ENCODE results near the gene NPIPB5. TPM values are rescaled to one million over a fixed set of nuclear protein-coding genes. Genes with fewer than 3 reads are reported as not detected.
"Not testable (repeated sequence)": the region's sequence is repeated elsewhere in the genome, so short reads cannot be mapped to it uniquely, and the experiment has no call there.

Gene NPIPB5
- total RNA-seq (100 to 1,000 TPM; 154 to 180 TPM), polyA plus RNA-seq (10 to 100 TPM in 1 of 2 donors, 1 to 10 TPM in 1; 6.4 to 48.3 TPM)

GRCh38 chr16:22510591-22510990, at the start of gene NPIPB5:
Gene NPIPB5, plus strand, starts transcription at chr16:22510891. Its CDS starts 2,911 bp downstream, at chr16:22513802.
- H3K27me3 ChIP-seq (ENCODE audit: control insufficient read depth in 4 of 4, insufficient read depth in 4 of 4, low read length in 3 of 4); H3K36me3 ChIP-seq (ENCODE audit: control insufficient read depth in 4 of 4, insufficient read depth in 3 of 4, low read depth in 1 of 4, low read length in 3 of 4); H3K27ac ChIP-seq (ENCODE audit: low read depth in 1 of 2, low read length in 2 of 2); H3K4me3 ChIP-seq (ENCODE audit: low read depth in 1 of 3, low read length in 3 of 3); H3K9me3 ChIP-seq (ENCODE audit: control insufficient read depth in 4 of 4, low read length in 3 of 4); H3K9ac ChIP-seq (ENCODE audit: low read depth in 1 of 2, low read length in 2 of 2); H3K4me1 ChIP-seq (ENCODE audit: control insufficient read depth in 4 of 4, insufficient read depth in 4 of 4, low read length in 3 of 4); DNase-seq (ENCODE audit: low spot score): not testable (repeated sequence)
- WGBS: no CpG with 5 or more reads among the region's 4 CpGs

DNA sequence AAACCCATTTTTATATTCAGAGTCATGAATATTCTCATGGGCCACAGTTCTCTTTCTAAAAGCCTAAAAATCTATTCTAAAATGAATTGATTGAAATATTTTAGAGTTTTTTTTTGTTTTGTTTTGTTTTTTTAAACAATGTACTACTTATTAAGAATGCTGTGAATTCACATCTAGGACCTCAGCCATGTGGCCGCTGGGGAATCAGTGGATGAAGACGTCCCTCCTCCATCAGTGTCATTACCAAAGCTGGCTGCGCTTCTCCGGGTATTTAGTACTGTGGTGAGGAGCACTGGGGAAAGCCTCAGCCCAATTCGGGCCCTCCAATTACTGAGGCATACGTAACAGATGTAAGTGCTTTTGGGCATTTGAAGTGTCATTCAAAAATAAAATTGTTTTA, 41.8 kb upstream of the NPIPB5 start:
- H3K4me1 ChIP-seq (ENCODE audit: control insufficient read depth in 4 of 4, insufficient read depth in 4 of 4, low read length in 3 of 4); H3K27me3 ChIP-seq (ENCODE audit: control insufficient read depth in 4 of 4, insufficient read depth in 4 of 4, low read length in 3 of 4); H3K9me3 ChIP-seq (ENCODE audit: control insufficient read depth in 4 of 4, low read length in 3 of 4); H3K9ac ChIP-seq (ENCODE audit: low read depth in 1 of 2, low read length in 2 of 2); H3K27ac ChIP-seq (ENCODE audit: low read depth in 1 of 2, low read length in 2 of 2); DNase-seq (ENCODE audit: low spot score); H3K36me3 ChIP-seq (ENCODE audit: control insufficient read depth in 4 of 4, insufficient read depth in 3 of 4, low read depth in 1 of 4, low read length in 3 of 4); H3K4me3 ChIP-seq (ENCODE audit: low read depth in 1 of 3, low read length in 3 of 3): not testable (repeated sequence)
- WGBS: 97% methylated on average over 4 of the region's 6 CpGs

DNA sequence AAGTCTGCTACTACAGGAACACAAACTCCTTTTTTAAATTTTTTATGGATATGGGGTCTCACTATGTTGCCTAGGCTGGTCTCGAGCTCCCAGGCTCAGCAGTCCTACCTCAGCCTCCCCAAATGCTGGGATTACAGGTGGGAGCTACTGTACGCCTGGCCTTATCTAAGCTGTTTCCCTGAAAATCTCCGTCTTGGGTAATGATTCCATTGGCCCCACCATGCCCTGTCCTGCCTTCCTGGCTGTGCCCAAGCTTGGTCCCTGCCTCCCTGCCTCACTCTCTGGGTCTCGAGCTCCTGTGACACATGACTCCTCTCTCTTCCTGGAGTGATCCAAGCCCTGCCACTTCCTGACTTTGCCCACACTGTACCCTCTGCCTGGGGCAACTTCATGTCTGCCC, 27.3 kb downstream of the NPIPB5 start:
- H3K4me3 ChIP-seq (ENCODE audit: low read depth in 1 of 3, low read length in 3 of 3); H3K36me3 ChIP-seq (ENCODE audit: control insufficient read depth in 4 of 4, insufficient read depth in 3 of 4, low read depth in 1 of 4, low read length in 3 of 4); DNase-seq (ENCODE audit: low spot score); H3K27me3 ChIP-seq (ENCODE audit: control insufficient read depth in 4 of 4, insufficient read depth in 4 of 4, low read length in 3 of 4); H3K4me1 ChIP-seq (ENCODE audit: control insufficient read depth in 4 of 4, insufficient read depth in 4 of 4, low read length in 3 of 4); H3K27ac ChIP-seq (ENCODE audit: low read depth in 1 of 2, low read length in 2 of 2); H3K9me3 ChIP-seq (ENCODE audit: control insufficient read depth in 4 of 4, low read length in 3 of 4); H3K9ac ChIP-seq (ENCODE audit: low read depth in 1 of 2, low read length in 2 of 2): not testable (repeated sequence)
- 81% methylated on average over 4 of the region's 4 CpGs for WGBS

- H3K4me3 ChIP-seq (ENCODE audit: low read depth in 1 of 3, low read length in 3 of 3); H3K27me3 ChIP-seq (ENCODE audit: control insufficient read depth in 4 of 4, insufficient read depth in 4 of 4, low read length in 3 of 4); H3K36me3 ChIP-seq (ENCODE audit: control insufficient read depth in 4 of 4, insufficient read depth in 3 of 4, low read depth in 1 of 4, low read length in 3 of 4); DNase-seq (ENCODE audit: low spot score); H3K9ac ChIP-seq (ENCODE audit: low read depth in 1 of 2, low read length in 2 of 2); H3K9me3 ChIP-seq (ENCODE audit: control insufficient read depth in 4 of 4, low read length in 3 of 4); H3K4me1 ChIP-seq (ENCODE audit: control insufficient read depth in 4 of 4, insufficient read depth in 4 of 4, low read length in 3 of 4); H3K27ac ChIP-seq (ENCODE audit: low read depth in 1 of 2, low read length in 2 of 2): not testable (repeated sequence)
- WGBS: 39% methylated on average over 1 of the region's 2 CpGs
- TF ChIP-seq HNF4A (conservative IDR thresholded peaks at IDR 0.05) (peak in 1 of 2 donors; percentile 31), RXRA (IDR thresholded peaks at IDR 0.05) (peak; percentile 11 to 58)
Measured at GRCh38 chr16:22544809-22545208, 34.1 kb downstream of the NPIPB5 start.

GRCh38 chr16:22546630-22547029, 35.9 kb downstream of the NPIPB5 start:
- H3K4me3 ChIP-seq (ENCODE audit: low read depth in 1 of 3, low read length in 3 of 3); H3K9me3 ChIP-seq (ENCODE audit: control insufficient read depth in 4 of 4, low read length in 3 of 4); H3K27me3 ChIP-seq (ENCODE audit: control insufficient read depth in 4 of 4, insufficient read depth in 4 of 4, low read length in 3 of 4); H3K9ac ChIP-seq (ENCODE audit: low read depth in 1 of 2, low read length in 2 of 2); H3K27ac ChIP-seq (ENCODE audit: low read depth in 1 of 2, low read length in 2 of 2); H3K4me1 ChIP-seq (ENCODE audit: control insufficient read depth in 4 of 4, insufficient read depth in 4 of 4, low read length in 3 of 4); H3K36me3 ChIP-seq (ENCODE audit: control insufficient read depth in 4 of 4, insufficient read depth in 3 of 4, low read depth in 1 of 4, low read length in 3 of 4); DNase-seq (ENCODE audit: low spot score): not testable (repeated sequence)
- 87% methylated on average over 2 of the region's 2 CpGs for WGBS

GRCh38 chr16:22547170-22547765, 36.6 kb downstream of the NPIPB5 start:
- not testable (repeated sequence) for H3K9me3 ChIP-seq (ENCODE audit: control insufficient read depth in 4 of 4, low read length in 3 of 4); H3K36me3 ChIP-seq (ENCODE audit: control insufficient read depth in 4 of 4, insufficient read depth in 3 of 4, low read depth in 1 of 4, low read length in 3 of 4); H3K4me1 ChIP-seq (ENCODE audit: control insufficient read depth in 4 of 4, insufficient read depth in 4 of 4, low read length in 3 of 4); DNase-seq (ENCODE audit: low spot score); H3K27me3 ChIP-seq (ENCODE audit: control insufficient read depth in 4 of 4, insufficient read depth in 4 of 4, low read length in 3 of 4); H3K4me3 ChIP-seq (ENCODE audit: low read depth in 1 of 3, low read length in 3 of 3); H3K27ac ChIP-seq (ENCODE audit: low read depth in 1 of 2, low read length in 2 of 2); H3K9ac ChIP-seq (ENCODE audit: low read depth in 1 of 2, low read length in 2 of 2)
- WGBS: 98% methylated on average over 2 of the region's 2 CpGs

- not testable (repeated sequence) for DNase-seq (ENCODE audit: low spot score); H3K36me3 ChIP-seq (ENCODE audit: control insufficient read depth in 4 of 4, insufficient read depth in 3 of 4, low read depth in 1 of 4, low read length in 3 of 4); H3K27ac ChIP-seq (ENCODE audit: low read depth in 1 of 2, low read length in 2 of 2); H3K27me3 ChIP-seq (ENCODE audit: control insufficient read depth in 4 of 4, insufficient read depth in 4 of 4, low read length in 3 of 4); H3K9ac ChIP-seq (ENCODE audit: low read depth in 1 of 2, low read length in 2 of 2); H3K4me1 ChIP-seq (ENCODE audit: control insufficient read depth in 4 of 4, insufficient read depth in 4 of 4, low read length in 3 of 4); H3K4me3 ChIP-seq (ENCODE audit: low read depth in 1 of 3, low read length in 3 of 3); H3K9me3 ChIP-seq (ENCODE audit: control insufficient read depth in 4 of 4, low read length in 3 of 4)
- WGBS: 96% methylated on average over 5 of the region's 6 CpGs
Measured at GRCh38 chr16:22549853-22550252, 39.2 kb downstream of the NPIPB5 start.

- whole genome bisulfite sequencing: 88% methylated on average over 7 of the region's 10 CpGs
- not testable (repeated sequence) for H3K27me3 ChIP-seq (ENCODE audit: control insufficient read depth in 4 of 4, insufficient read depth in 4 of 4, low read length in 3 of 4); DNase-seq (ENCODE audit: low spot score); H3K27ac ChIP-seq (ENCODE audit: low read depth in 1 of 2, low read length in 2 of 2); H3K4me1 ChIP-seq (ENCODE audit: control insufficient read depth in 4 of 4, insufficient read depth in 4 of 4, low read length in 3 of 4); H3K9ac ChIP-seq (ENCODE audit: low read depth in 1 of 2, low read length in 2 of 2); H3K4me3 ChIP-seq (ENCODE audit: low read depth in 1 of 3, low read length in 3 of 3); H3K9me3 ChIP-seq (ENCODE audit: control insufficient read depth in 4 of 4, low read length in 3 of 4); H3K36me3 ChIP-seq (ENCODE audit: control insufficient read depth in 4 of 4, insufficient read depth in 3 of 4, low read depth in 1 of 4, low read length in 3 of 4)
Measured at GRCh38 chr16:22551143-22551542, 40.5 kb downstream of the NPIPB5 start.
